ENCODE results near the gene ARHGAP10.

DNA sequence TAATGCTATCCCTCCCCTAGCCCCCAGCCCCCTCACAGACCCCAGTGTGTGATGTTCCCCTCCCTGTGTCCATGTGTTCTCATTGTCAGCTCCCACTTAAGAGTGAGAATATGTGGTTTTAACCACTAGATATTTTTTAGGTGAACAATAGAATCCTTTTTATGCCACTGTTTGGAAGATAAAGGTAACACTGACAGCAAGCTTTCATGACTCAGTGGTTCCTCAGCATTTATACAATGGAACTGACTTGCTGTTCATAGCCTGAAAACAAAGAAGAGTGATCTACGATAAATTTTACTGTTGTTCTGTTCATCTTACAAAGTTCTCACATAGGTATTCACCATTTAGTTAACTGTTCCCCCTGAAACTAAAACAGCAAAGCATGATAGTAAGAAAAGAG is 147.8 kb downstream of the ARHGAP10 start:
- TF ChIP-seq, protein P1, sequence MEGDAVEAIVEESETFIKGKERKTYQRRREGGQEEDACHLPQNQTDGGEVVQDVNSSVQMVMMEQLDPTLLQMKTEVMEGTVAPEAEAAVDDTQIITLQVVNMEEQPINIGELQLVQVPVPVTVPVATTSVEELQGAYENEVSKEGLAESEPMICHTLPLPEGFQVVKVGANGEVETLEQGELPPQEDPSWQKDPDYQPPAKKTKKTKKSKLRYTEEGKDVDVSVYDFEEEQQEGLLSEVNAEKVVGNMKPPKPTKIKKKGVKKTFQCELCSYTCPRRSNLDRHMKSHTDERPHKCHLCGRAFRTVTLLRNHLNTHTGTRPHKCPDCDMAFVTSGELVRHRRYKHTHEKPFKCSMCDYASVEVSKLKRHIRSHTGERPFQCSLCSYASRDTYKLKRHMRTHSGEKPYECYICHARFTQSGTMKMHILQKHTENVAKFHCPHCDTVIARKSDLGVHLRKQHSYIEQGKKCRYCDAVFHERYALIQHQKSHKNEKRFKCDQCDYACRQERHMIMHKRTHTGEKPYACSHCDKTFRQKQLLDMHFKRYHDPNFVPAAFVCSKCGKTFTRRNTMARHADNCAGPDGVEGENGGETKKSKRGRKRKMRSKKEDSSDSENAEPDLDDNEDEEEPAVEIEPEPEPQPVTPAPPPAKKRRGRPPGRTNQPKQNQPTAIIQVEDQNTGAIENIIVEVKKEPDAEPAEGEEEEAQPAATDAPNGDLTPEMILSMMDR (IDR thresholded peaks at IDR 0.05), result no peak
- TF ChIP-seq POLR2A (IDR thresholded peaks at IDR 0.05; ENCODE audit: low read depth), result no peak

All from esophagus muscularis mucosa (tissue), 3 donors.